ENCODE data around the gene CRYGS. TPM values are rescaled to one million over a fixed set of nuclear protein-coding genes. Genes with fewer than 3 reads are reported as not detected.
"Not testable (repeated sequence)": the region's sequence is repeated elsewhere in the genome, so short reads cannot be mapped to it uniquely, and the experiment has no call there.

Gene CRYGS
- total RNA-seq, 2 donors from 2014 or later, result 3.6 to 5.9 TPM

- no peaks in the 10 kb centered on the region for H3K27me3 ChIP-seq
- H3K27ac ChIP-seq, result no peak overlapping the region
- intact Hi-C loops (cut with DNase I), result no loop called here
- H3K4me3 ChIP-seq, result no peak overlapping the region
- no peaks in the 10 kb centered on the region for H3K36me3 ChIP-seq (replicated peaks in 1 of 2; ENCODE audit: insufficient read depth in 1 of 2, low read depth in 2 of 2)
- H3K9me3 ChIP-seq, result no peaks in the 10 kb centered on the region
- no peak for ATAC-seq
- 64 to 86% methylated on average over 6 of the region's 6 CpGs for WGBS, 2 donors
- DNase-seq, result peak in 1 of 4 donors; percentile 10
- peaks cover 11% of the 10 kb centered on the region for H3K4me1 ChIP-seq
- no peak for TF ChIP-seq POLR2A (IDR thresholded peaks at IDR 0.05)
- TF ChIP-seq CTCF (IDR thresholded peaks at IDR 0.05), result no peak
These were observed 10.0 kb downstream of the CRYGS start for GRCh38 chr3:186534113-186534669.

GRCh38 chr3:186532598-186533072 lies 11.5 kb downstream of the CRYGS start:
- TF ChIP-seq POLR2A (IDR thresholded peaks at IDR 0.05), result no peak
- TF ChIP-seq CTCF (IDR thresholded peaks at IDR 0.05), result no peak
- Histone ChIP-seq H3K9me3 (no peaks in the 10 kb centered on the region), H3K27me3 (no peaks in the 10 kb centered on the region), H3K27ac (peak overlapping the region in 1 of 4 donors; percentile 18), H3K4me3 (no peak overlapping the region), H3K36me3 (replicated peaks in 1 of 2; ENCODE audit: insufficient read depth in 1 of 2, low read depth in 2 of 2) (no peaks in the 10 kb centered on the region), H3K4me1 (peaks cover 11% of the 10 kb centered on the region)
- 56 to 60% methylated on average over 1 of the region's 1 CpG for WGBS, 2 donors
- DNase-seq, result peak in 1 of 4 donors; percentile 16
- intact Hi-C loops (cut with DNase I), result no loop called here
- peak; percentile 63 for ATAC-seq

- DNase-seq; H3K27ac ChIP-seq; H3K9me3 ChIP-seq; H3K36me3 ChIP-seq (replicated peaks in 1 of 2; ENCODE audit: insufficient read depth in 1 of 2, low read depth in 2 of 2); ATAC-seq; H3K4me1 ChIP-seq; intact Hi-C loops (cut with DNase I); H3K4me3 ChIP-seq; H3K27me3 ChIP-seq: not testable (repeated sequence)
- 90 to 95% methylated on average over 3 of the region's 3 CpGs for WGBS, 2 donors
These were observed 12.5 kb downstream of the CRYGS start for GRCh38 chr3:186531694-186532093.

- no peaks in the 10 kb centered on the region for H3K9me3 ChIP-seq
- intact Hi-C loops (cut with DNase I), result no loop called here
- H3K27ac ChIP-seq, result no peak overlapping the region
- DNase-seq (no peak), ATAC-seq (no peak)
- no peaks in the 10 kb centered on the region for H3K36me3 ChIP-seq (replicated peaks in 1 of 2; ENCODE audit: insufficient read depth in 1 of 2, low read depth in 2 of 2)
- H3K27me3 ChIP-seq, result no peaks in the 10 kb centered on the region
- TF ChIP-seq CTCF (IDR thresholded peaks at IDR 0.05), result no peak
- no peak for TF ChIP-seq POLR2A (IDR thresholded peaks at IDR 0.05)
- no peak overlapping the region for H3K4me3 ChIP-seq
- H3K4me1 ChIP-seq, result peaks cover 5% of the 10 kb centered on the region
These were observed 13.8 kb downstream of the CRYGS start for GRCh38 chr3:186530415-186530814.

- no peak for DNase-seq
- 72 to 80% methylated on average over 11 of the region's 11 CpGs for WGBS, 2 donors
- Histone ChIP-seq H3K4me1 (peaks cover 5% of the 10 kb centered on the region), H3K4me3 (no peak overlapping the region), H3K9me3 (no peaks in the 10 kb centered on the region), H3K36me3 (replicated peaks in 1 of 2; ENCODE audit: insufficient read depth in 1 of 2, low read depth in 2 of 2) (no peaks in the 10 kb centered on the region), H3K27ac (no peak overlapping the region), H3K27me3 (no peaks in the 10 kb centered on the region)
- no peak for ATAC-seq
- intact Hi-C loops (cut with DNase I), result no loop called here
- TF ChIP-seq CTCF (IDR thresholded peaks at IDR 0.05) (no peak), POLR2A (IDR thresholded peaks at IDR 0.05) (no peak)
These were observed 14.8 kb downstream of the CRYGS start for GRCh38 chr3:186529201-186529999.

Measured in body of pancreas (tissue), 4 donors.